Trophoblast cell (in vitro differentiated cells and primary cell): Measurements from ENCODE around the gene SLC45A2.
A peak's percentile ranks its signal among the peaks of the same experiment; 100 is the strongest.

ENCODE experiments used
- DNase-seq, 2 donors: peaks; one replicate each; pipeline ENCODE4 v3.0.0-alpha.2; 2016
- H2AFZ ChIP-seq: 2 replicates; pipeline ENCODE4 v1.6.1; 2013; ENCODE audit warnings: low read length, moderate library complexity, mild to moderate bottlenecking; ENCODE audit not compliant: insufficient read depth, poor library complexity
- H2AK5ac ChIP-seq: 2 replicates; pipeline ENCODE4 v1.6.1; 2013; ENCODE audit warnings: mild to moderate bottlenecking, low read length
- H2BK120ac ChIP-seq: 2 replicates; pipeline ENCODE4 v1.6.1; 2013; ENCODE audit warnings: low read length, mild to moderate bottlenecking, moderate library complexity; ENCODE audit not compliant: insufficient read depth, poor library complexity
- H2BK12ac ChIP-seq: 2 replicates; pipeline ENCODE4 v1.6.1; 2013; ENCODE audit warnings: mild to moderate bottlenecking, low read length, moderate library complexity
- H2BK5ac ChIP-seq: 2 replicates; pipeline ENCODE4 v1.6.1; 2013; ENCODE audit warnings: low read length, low read depth, moderate library complexity, mild to moderate bottlenecking; ENCODE audit not compliant: poor library complexity
- H3K14ac ChIP-seq: 2 replicates; pipeline ENCODE4 v1.6.1; 2013; ENCODE audit warnings: mild to moderate bottlenecking, low read length
- H3K18ac ChIP-seq: 2 replicates; pipeline ENCODE4 v1.6.1; 2013; ENCODE audit warnings: mild to moderate bottlenecking, low read length
- H3K23ac ChIP-seq: 2 replicates; pipeline ENCODE4 v1.6.1; 2013; ENCODE audit warnings: low read length
- H3K27ac ChIP-seq: 2 replicates; pipeline ENCODE4 v1.5.1; 2013; ENCODE audit warnings: low read depth, mild to moderate bottlenecking, inconsistent platforms, low read length, moderate library complexity
- H3K27me3 ChIP-seq: 2 replicates; pipeline ENCODE4 v1.6.1; 2013; ENCODE audit warnings: inconsistent platforms, mild to moderate bottlenecking, low read length, moderate library complexity; ENCODE audit not compliant: insufficient read depth
- H3K36me3 ChIP-seq, 2 experiments: 1 replicate in 1 of 2; 2 replicates in 1 of 2; pipeline ENCODE4 v1.6.1; 2013; ENCODE audit warnings: low read length in 2 of 2, mild to moderate bottlenecking in 2 of 2, moderate library complexity in 1 of 2; ENCODE audit not compliant: insufficient read depth in 2 of 2, control insufficient read depth in 1 of 2
- H3K4ac ChIP-seq: 2 replicates; pipeline ENCODE4 v1.6.1; 2013; ENCODE audit warnings: low read depth, mild to moderate bottlenecking, low read length, moderate library complexity
- H3K4me1 ChIP-seq, 2 experiments: 1 replicate in 1 of 2; 2 replicates in 1 of 2; pipeline ENCODE4 v1.6.1; 2013; ENCODE audit warnings: low read length in 2 of 2, mild to moderate bottlenecking in 2 of 2, moderate library complexity in 1 of 2; ENCODE audit not compliant: insufficient read depth in 2 of 2, control insufficient read depth in 1 of 2
- H3K4me2 ChIP-seq: 2 replicates; pipeline ENCODE4 v1.6.1; 2013; ENCODE audit warnings: inconsistent platforms, mild to moderate bottlenecking, low read length, moderate library complexity
- H3K4me3 ChIP-seq: 2 replicates; pipeline ENCODE4 v1.5.1; 2013; ENCODE audit warnings: mild to moderate bottlenecking, low read depth, low read length, inconsistent platforms
- H3K79me1 ChIP-seq: one replicate; pipeline ENCODE4 v1.6.1; 2013; ENCODE audit warnings: low read length
- H3K79me2 ChIP-seq: 2 replicates; pipeline ENCODE4 v1.6.1; 2013; ENCODE audit warnings: low read length, mild to moderate bottlenecking; ENCODE audit not compliant: control insufficient read depth, insufficient read depth, poor library complexity
- H3K9ac ChIP-seq: 2 replicates; pipeline ENCODE4 v1.6.1; 2013; ENCODE audit warnings: mild to moderate bottlenecking, low read length
- H3K9me3 ChIP-seq: 2 replicates; pipeline ENCODE4 v1.6.1; 2013; ENCODE audit warnings: low read depth, mild to moderate bottlenecking, control low read depth, inconsistent platforms, low read length; ENCODE audit not compliant: insufficient read depth
- H4K12ac ChIP-seq: 2 replicates; pipeline ENCODE4 v1.6.1; 2013; ENCODE audit warnings: low read depth, mild to moderate bottlenecking, low read length, moderate library complexity
- H4K8ac ChIP-seq: 2 replicates; pipeline ENCODE4 v1.6.1; 2013; ENCODE audit warnings: low read depth, mild to moderate bottlenecking, low read length, moderate library complexity
- H4K91ac ChIP-seq: one replicate; pipeline ENCODE4 v1.6.1; 2013; ENCODE audit warnings: low read depth, mild to moderate bottlenecking, low read length, moderate library complexity
- WGBS: extraction: QIAGEN DNeasy Blood & Tissue Kit; methylation state at CpG from one replicate; pipeline ENCODE4 v1.1.7; 2013; ENCODE audit warnings: missing lambda C conversion rate; ENCODE audit not compliant: insufficient read length, insufficient coverage; ENCODE audit errors: extremely low coverage; 5-methylcytosine and 5-hydroxymethylcytosine counted together

SLC45A2 gene

DNA sequence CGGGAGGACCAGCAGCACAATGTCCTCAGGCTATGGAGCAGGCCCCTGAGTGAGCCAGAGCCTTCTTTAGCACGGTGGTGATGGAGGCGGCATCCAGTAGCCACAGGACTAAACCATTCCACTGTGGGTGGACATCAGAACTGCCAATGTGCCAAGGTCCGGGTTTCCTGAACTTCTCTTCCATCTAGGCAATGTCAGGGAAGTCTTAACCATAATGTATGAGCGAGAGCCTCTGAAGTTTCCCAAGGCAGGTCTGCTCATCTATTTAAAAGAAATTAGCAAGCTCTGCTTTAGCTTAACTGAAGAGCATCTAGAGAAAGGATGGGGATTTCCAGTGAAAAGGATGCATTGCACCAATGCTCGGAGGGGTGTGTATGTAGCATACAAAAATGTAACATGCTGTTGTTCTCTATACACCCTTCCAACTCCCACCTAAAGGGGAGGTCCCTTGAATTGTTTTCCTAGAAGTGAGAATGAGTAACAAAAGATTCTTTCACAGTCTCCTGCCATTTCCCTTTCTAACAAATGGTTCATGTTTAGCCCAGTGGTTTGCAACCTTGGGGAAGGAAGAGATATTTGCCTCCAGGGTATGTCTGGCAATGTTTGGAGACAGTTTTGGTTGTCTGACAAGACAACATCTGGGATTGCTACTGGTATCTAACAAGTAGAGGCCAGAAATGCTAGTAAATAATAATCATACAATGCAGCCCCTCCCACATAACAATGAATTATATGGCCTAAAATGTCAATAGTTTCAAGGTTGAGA is 54.4 kb downstream of the SLC45A2 start:
- WGBS: no CpG with 5 or more reads among the region's 6 CpGs
- Histone ChIP-seq H3K4me2 (no peak overlapping the region), H2AK5ac (no peak overlapping the region), H4K8ac (no peak overlapping the region), H3K23ac (no peak overlapping the region), H3K27me3 (no peaks in the 10 kb centered on the region), H2BK120ac (no peak overlapping the region), H3K79me1 (no peaks in the 10 kb centered on the region), H3K27ac (no peak overlapping the region), H3K18ac (no peak overlapping the region), H4K12ac (no peak overlapping the region), H3K4me3 (no peak overlapping the region), H3K36me3 (no peaks in the 10 kb centered on the region), H3K9ac (no peak overlapping the region), H2BK12ac (no peak overlapping the region), H2AFZ (no peak overlapping the region), H4K91ac (no peak overlapping the region), H2BK5ac (no peak overlapping the region), H3K14ac (no peak overlapping the region), H3K4ac (no peak overlapping the region), H3K4me1 (peaks cover 9 to 16% of the 10 kb centered on the region in 2 experiments), H3K9me3 (no peaks in the 10 kb centered on the region), H3K79me2 (no peaks in the 10 kb centered on the region)
- peak; percentile 69 to 92 for DNase-seq

DNA sequence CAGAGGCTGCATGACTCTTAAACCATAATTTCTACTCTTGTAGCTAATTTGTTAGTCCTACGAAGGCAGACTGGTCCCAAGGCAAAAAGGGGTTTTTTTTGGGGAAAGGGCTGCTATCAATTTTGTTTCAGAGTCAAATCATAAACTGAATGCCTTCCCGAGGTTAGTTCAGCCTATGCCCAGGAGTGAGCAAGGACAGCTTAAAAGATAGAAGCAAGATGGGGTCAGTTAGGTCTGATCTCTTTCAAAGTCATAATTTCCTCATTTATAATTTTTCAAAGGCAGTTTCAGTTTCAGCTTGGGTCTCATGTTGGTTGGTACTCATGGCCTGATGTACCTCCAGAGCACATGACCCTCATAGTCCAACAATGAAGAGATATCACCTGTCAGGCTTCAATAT is 56.2 kb downstream of the SLC45A2 start:
- no peaks in the 10 kb centered on the region for H3K36me3 ChIP-seq
- no peaks in the 10 kb centered on the region for H3K27me3 ChIP-seq
- H3K79me1 ChIP-seq: no peaks in the 10 kb centered on the region
- no peak for DNase-seq
- no peak overlapping the region for H2BK12ac ChIP-seq
- no peak overlapping the region for H3K4ac ChIP-seq
- no peak overlapping the region for H3K4me3 ChIP-seq
- no peak overlapping the region for H3K18ac ChIP-seq
- no peak overlapping the region for H2BK5ac ChIP-seq
- no peak overlapping the region for H4K12ac ChIP-seq
- WGBS: no CpG with 5 or more reads among the region's 2 CpGs
- no peaks in the 10 kb centered on the region for H3K9me3 ChIP-seq
- no peaks in the 10 kb centered on the region for H3K79me2 ChIP-seq
- no peak overlapping the region for H3K27ac ChIP-seq
- H3K4me2 ChIP-seq: no peak overlapping the region
- no peak overlapping the region for H4K91ac ChIP-seq
- H4K8ac ChIP-seq: no peak overlapping the region
- H3K9ac ChIP-seq: no peak overlapping the region
- no peak overlapping the region for H2BK120ac ChIP-seq
- no peak overlapping the region for H2AFZ ChIP-seq
- H2AK5ac ChIP-seq: no peak overlapping the region
- no peak overlapping the region for H3K23ac ChIP-seq
- H3K14ac ChIP-seq: no peak overlapping the region
- H3K4me1 ChIP-seq: peaks cover 9 to 16% of the 10 kb centered on the region in 2 experiments

DNA sequence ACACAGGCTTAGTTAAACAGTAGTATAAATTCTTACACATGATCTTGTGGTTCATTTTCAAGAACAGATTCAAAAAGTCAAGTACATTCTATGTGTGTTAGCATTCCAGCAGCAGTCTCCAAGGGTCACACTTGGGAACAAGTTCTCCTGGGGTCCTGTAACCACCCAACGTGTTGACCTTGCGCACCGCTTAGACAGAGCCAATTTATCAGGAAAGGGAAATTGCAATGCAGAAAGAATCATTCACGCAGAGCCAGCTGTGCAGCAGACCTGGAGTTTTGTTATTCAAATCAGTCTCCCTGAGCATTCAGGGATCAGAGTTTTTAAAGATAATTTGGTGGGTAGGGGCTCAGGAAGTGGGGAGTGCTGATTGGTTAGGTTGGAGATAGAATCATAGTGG is 56.8 kb downstream of the SLC45A2 start:
- Histone ChIP-seq H4K91ac (no peak overlapping the region), H2BK5ac (no peak overlapping the region), H3K79me2 (no peaks in the 10 kb centered on the region), H3K27ac (no peak overlapping the region), H3K36me3 (no peaks in the 10 kb centered on the region), H3K27me3 (peaks cover 2% of the 10 kb centered on the region), H3K4ac (no peak overlapping the region), H2AK5ac (no peak overlapping the region), H2BK12ac (no peak overlapping the region), H3K9me3 (no peaks in the 10 kb centered on the region), H4K12ac (no peak overlapping the region), H2AFZ (no peak overlapping the region), H4K8ac (no peak overlapping the region), H2BK120ac (no peak overlapping the region), H3K79me1 (no peaks in the 10 kb centered on the region), H3K23ac (no peak overlapping the region), H3K4me2 (peak overlapping the region; percentile 14), H3K4me3 (no peak overlapping the region), H3K18ac (no peak overlapping the region), H3K4me1 (peaks cover 9 to 16% of the 10 kb centered on the region in 2 experiments), H3K9ac (no peak overlapping the region), H3K14ac (no peak overlapping the region)
- WGBS: no CpG with 5 or more reads among the region's 4 CpGs
- DNase-seq: no peak

DNA sequence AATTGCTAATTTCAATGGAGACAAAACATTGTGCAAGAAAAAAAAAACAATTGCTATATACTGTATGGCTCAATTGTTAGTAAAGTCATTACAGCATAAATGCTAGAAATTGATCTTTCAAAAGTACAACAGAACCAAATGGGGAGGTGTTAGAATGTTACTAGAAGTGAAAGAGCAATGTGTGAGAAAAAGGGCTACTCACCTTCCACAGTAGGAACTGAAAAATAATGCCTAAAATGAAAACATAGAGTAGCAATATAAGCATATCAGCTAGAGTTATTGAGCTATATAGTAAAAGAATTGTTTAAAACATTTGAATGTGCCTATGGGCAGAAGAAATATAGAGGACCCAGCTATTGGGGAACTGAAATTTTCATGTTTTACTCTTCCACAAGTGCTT is 59.2 kb downstream of the SLC45A2 start:
- no peak overlapping the region for H4K91ac ChIP-seq
- H3K79me2 ChIP-seq: no peaks in the 10 kb centered on the region

More for the DNA sequence above, 59.2 kb downstream of the SLC45A2 start:
- peaks cover 9 to 16% of the 10 kb centered on the region in 2 experiments for H3K4me1 ChIP-seq
- H2BK120ac ChIP-seq: no peak overlapping the region
- H3K23ac ChIP-seq: no peak overlapping the region
- no peak overlapping the region for H3K4me3 ChIP-seq
- no peak overlapping the region for H2AK5ac ChIP-seq
- no peaks in the 10 kb centered on the region for H3K36me3 ChIP-seq
- no peaks in the 10 kb centered on the region for H3K9me3 ChIP-seq
- H2BK5ac ChIP-seq: no peak overlapping the region
- no peak overlapping the region for H3K4ac ChIP-seq
- no peak overlapping the region for H3K27ac ChIP-seq
- no peak overlapping the region for H2BK12ac ChIP-seq
- H4K12ac ChIP-seq: no peak overlapping the region
- H3K18ac ChIP-seq: no peak overlapping the region
- no peak overlapping the region for H2AFZ ChIP-seq
- H3K4me2 ChIP-seq: no peak overlapping the region
- no peak overlapping the region for H3K9ac ChIP-seq
- no peaks in the 10 kb centered on the region for H3K79me1 ChIP-seq
- H3K14ac ChIP-seq: no peak overlapping the region
- no peak for DNase-seq
- H3K27me3 ChIP-seq: peaks cover 2% of the 10 kb centered on the region
- H4K8ac ChIP-seq: no peak overlapping the region
